Measurements from ENCODE around the gene SMARCC2.

DNA sequence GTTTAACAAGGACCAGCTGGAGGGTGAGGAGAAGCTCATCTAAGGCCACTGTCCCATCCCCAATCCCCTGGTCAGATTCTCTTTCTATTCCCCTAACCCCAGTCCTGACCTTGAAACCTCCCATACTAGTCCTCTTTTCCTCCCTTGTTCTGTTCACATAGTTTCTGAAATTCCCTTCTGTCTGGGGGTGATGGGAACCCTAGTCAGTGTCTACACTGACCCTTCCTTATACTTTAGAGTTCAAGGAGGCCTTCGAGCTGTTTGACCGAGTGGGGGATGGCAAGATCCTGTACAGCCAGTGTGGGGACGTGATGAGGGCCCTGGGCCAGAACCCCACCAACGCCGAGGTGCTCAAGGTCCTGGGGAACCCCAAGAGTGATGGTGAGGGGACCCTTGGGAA, 34.5 kb downstream of the SMARCC2 start:
- TF ChIP-seq, protein P1, sequence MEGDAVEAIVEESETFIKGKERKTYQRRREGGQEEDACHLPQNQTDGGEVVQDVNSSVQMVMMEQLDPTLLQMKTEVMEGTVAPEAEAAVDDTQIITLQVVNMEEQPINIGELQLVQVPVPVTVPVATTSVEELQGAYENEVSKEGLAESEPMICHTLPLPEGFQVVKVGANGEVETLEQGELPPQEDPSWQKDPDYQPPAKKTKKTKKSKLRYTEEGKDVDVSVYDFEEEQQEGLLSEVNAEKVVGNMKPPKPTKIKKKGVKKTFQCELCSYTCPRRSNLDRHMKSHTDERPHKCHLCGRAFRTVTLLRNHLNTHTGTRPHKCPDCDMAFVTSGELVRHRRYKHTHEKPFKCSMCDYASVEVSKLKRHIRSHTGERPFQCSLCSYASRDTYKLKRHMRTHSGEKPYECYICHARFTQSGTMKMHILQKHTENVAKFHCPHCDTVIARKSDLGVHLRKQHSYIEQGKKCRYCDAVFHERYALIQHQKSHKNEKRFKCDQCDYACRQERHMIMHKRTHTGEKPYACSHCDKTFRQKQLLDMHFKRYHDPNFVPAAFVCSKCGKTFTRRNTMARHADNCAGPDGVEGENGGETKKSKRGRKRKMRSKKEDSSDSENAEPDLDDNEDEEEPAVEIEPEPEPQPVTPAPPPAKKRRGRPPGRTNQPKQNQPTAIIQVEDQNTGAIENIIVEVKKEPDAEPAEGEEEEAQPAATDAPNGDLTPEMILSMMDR (IDR thresholded peaks at IDR 0.05 in 2 of 3, conservative IDR thresholded peaks at IDR 0.05 in 1 of 3; ENCODE audit: borderline replicate concordance in 1 of 3, insufficient read depth in 1 of 3, low read depth in 2 of 3, low read length in 2 of 3): no peak
- TF ChIP-seq SIN3A (IDR thresholded peaks at IDR 0.05; ENCODE audit: low read depth) (no peak), POLR2AphosphoS5 (IDR thresholded peaks at IDR 0.05; ENCODE audit: low read depth, low read length) (no peak), EZH2phosphoT487 (IDR thresholded peaks at IDR 0.05; ENCODE audit: borderline replicate concordance) (no peak), POLR2A (IDR thresholded peaks at IDR 0.05; ENCODE audit: borderline replicate concordance, extremely low read depth, insufficient read depth, insufficient read length) (no peak), SRF (IDR thresholded peaks at IDR 0.05; ENCODE audit: low read depth) (no peak), YY1 (IDR thresholded peaks at IDR 0.05; ENCODE audit: extremely low read depth, insufficient replicate concordance, low read depth, low read length) (no peak), ZNF274 (IDR thresholded peaks at IDR 0.05; ENCODE audit: low read depth, low read length) (no peak), EZH2 (IDR thresholded peaks at IDR 0.05) (no peak), ZFX (IDR thresholded peaks at IDR 0.05) (no peak), FOSL1 (IDR thresholded peaks at IDR 0.05; ENCODE audit: low read depth) (no peak)
- TF ChIP-seq, protein P2, sequence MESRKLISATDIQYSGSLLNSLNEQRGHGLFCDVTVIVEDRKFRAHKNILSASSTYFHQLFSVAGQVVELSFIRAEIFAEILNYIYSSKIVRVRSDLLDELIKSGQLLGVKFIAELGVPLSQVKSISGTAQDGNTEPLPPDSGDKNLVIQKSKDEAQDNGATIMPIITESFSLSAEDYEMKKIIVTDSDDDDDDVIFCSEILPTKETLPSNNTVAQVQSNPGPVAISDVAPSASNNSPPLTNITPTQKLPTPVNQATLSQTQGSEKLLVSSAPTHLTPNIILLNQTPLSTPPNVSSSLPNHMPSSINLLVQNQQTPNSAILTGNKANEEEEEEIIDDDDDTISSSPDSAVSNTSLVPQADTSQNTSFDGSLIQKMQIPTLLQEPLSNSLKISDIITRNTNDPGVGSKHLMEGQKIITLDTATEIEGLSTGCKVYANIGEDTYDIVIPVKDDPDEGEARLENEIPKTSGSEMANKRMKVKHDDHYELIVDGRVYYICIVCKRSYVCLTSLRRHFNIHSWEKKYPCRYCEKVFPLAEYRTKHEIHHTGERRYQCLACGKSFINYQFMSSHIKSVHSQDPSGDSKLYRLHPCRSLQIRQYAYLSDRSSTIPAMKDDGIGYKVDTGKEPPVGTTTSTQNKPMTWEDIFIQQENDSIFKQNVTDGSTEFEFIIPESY (IDR thresholded peaks at IDR 0.05; ENCODE audit: extremely low read depth, insufficient replicate concordance, low read length): no peak
- TF ChIP-seq, protein P3, sequence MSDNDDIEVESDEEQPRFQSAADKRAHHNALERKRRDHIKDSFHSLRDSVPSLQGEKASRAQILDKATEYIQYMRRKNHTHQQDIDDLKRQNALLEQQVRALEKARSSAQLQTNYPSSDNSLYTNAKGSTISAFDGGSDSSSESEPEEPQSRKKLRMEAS (IDR thresholded peaks at IDR 0.05): no peak
